Measurements from ENCODE around the gene GALNT18. TPM values are rescaled to one million over a fixed set of nuclear protein-coding genes. Genes with fewer than 3 reads are reported as not detected.

Gene GALNT18
- total RNA-seq, 1 donor from 2014 or later: 76.9 TPM

- Mint-ChIP-seq H3K36me3 (ENCODE audit: unreplicated experiment) (no peaks in the 10 kb centered on the region), H3K9me3 (ENCODE audit: unreplicated experiment) (no peaks in the 10 kb centered on the region), H3K27ac (ENCODE audit: unreplicated experiment) (no peak overlapping the region), H3K4me1 (ENCODE audit: low read depth, unreplicated experiment) (peaks cover 41% of the 10 kb centered on the region), H3K27me3 (ENCODE audit: unreplicated experiment) (peaks cover 2% of the 10 kb centered on the region), H3K4me3 (ENCODE audit: unreplicated experiment) (no peak overlapping the region)
- no peak for TF ChIP-seq CTCF (IDR thresholded peaks at IDR 0.05; ENCODE audit: partially characterized antibody, unreplicated experiment)
- DNase-seq: no peak
Observed at GRCh38 chr11:11611381-11611780, 10.4 kb downstream of the GALNT18 start.

GRCh38 chr11:11608783-11609232, 13.0 kb downstream of the GALNT18 start:
- Mint-ChIP-seq H3K27ac (ENCODE audit: unreplicated experiment) (no peak overlapping the region), H3K36me3 (ENCODE audit: unreplicated experiment) (no peaks in the 10 kb centered on the region), H3K4me3 (ENCODE audit: unreplicated experiment) (no peak overlapping the region), H3K9me3 (ENCODE audit: unreplicated experiment) (no peaks in the 10 kb centered on the region), H3K4me1 (ENCODE audit: low read depth, unreplicated experiment) (peaks cover 37% of the 10 kb centered on the region), H3K27me3 (ENCODE audit: unreplicated experiment) (peaks cover 2% of the 10 kb centered on the region)
- no peak for DNase-seq
- TF ChIP-seq CTCF (IDR thresholded peaks at IDR 0.05; ENCODE audit: partially characterized antibody, unreplicated experiment): no peak

GRCh38 chr11:11607772-11608171, 14.0 kb downstream of the GALNT18 start:
- DNase-seq: no peak
- no peaks in the 10 kb centered on the region for H3K27me3 Mint-ChIP-seq (ENCODE audit: unreplicated experiment)
- H3K36me3 Mint-ChIP-seq (ENCODE audit: unreplicated experiment): no peaks in the 10 kb centered on the region
- no peak overlapping the region for H3K4me3 Mint-ChIP-seq (ENCODE audit: unreplicated experiment)
- peaks cover 34% of the 10 kb centered on the region for H3K4me1 Mint-ChIP-seq (ENCODE audit: low read depth, unreplicated experiment)
- no peak overlapping the region for H3K27ac Mint-ChIP-seq (ENCODE audit: unreplicated experiment)
- TF ChIP-seq CTCF (IDR thresholded peaks at IDR 0.05; ENCODE audit: partially characterized antibody, unreplicated experiment): no peak
- H3K9me3 Mint-ChIP-seq (ENCODE audit: unreplicated experiment): no peaks in the 10 kb centered on the region

- Mint-ChIP-seq H3K36me3 (ENCODE audit: unreplicated experiment) (no peaks in the 10 kb centered on the region), H3K4me1 (ENCODE audit: low read depth, unreplicated experiment) (peaks cover 31% of the 10 kb centered on the region), H3K27ac (ENCODE audit: unreplicated experiment) (no peak overlapping the region), H3K4me3 (ENCODE audit: unreplicated experiment) (no peak overlapping the region), H3K27me3 (ENCODE audit: unreplicated experiment) (no peaks in the 10 kb centered on the region), H3K9me3 (ENCODE audit: unreplicated experiment) (no peaks in the 10 kb centered on the region)
- DNase-seq: no peak
- no peak for TF ChIP-seq CTCF (IDR thresholded peaks at IDR 0.05; ENCODE audit: partially characterized antibody, unreplicated experiment)
Observed at GRCh38 chr11:11605821-11606450, 15.9 kb downstream of the GALNT18 start.

GRCh38 chr11:11605181-11605580, 16.6 kb downstream of the GALNT18 start:
- H3K27me3 Mint-ChIP-seq (ENCODE audit: unreplicated experiment): no peaks in the 10 kb centered on the region
- H3K27ac Mint-ChIP-seq (ENCODE audit: unreplicated experiment): no peak overlapping the region
- TF ChIP-seq CTCF (IDR thresholded peaks at IDR 0.05; ENCODE audit: partially characterized antibody, unreplicated experiment): no peak
- peaks cover 2% of the 10 kb centered on the region for H3K9me3 Mint-ChIP-seq (ENCODE audit: unreplicated experiment)
- DNase-seq: no peak
- H3K4me3 Mint-ChIP-seq (ENCODE audit: unreplicated experiment): no peak overlapping the region
- H3K36me3 Mint-ChIP-seq (ENCODE audit: unreplicated experiment): peaks cover 7% of the 10 kb centered on the region
- peaks cover 28% of the 10 kb centered on the region for H3K4me1 Mint-ChIP-seq (ENCODE audit: low read depth, unreplicated experiment)
